Neural cell (in vitro differentiated cells): ENCODE measurements around the gene CDR2L. TPM values are rescaled to one million over a fixed set of nuclear protein-coding genes. Genes with fewer than 3 reads are reported as not detected.
A peak's percentile ranks its signal among the peaks of the same experiment; 100 is the strongest.

Experiments used
- H2AFZ ChIP-seq: fragments of 200-600, 300-800 bp; sonication (generic), shearing (Covaris generic); 2 replicates; pipeline ENCODE4 v1.6.0; 2014; ENCODE audit warnings: low read depth, mild to moderate bottlenecking, antibody characterized with exemption, low read length, moderate library complexity
- H3F3A ChIP-seq: fragments of 200-600 bp; shearing (Covaris generic); 2 replicates; pipeline ENCODE4 v1.6.1; 2016; ENCODE audit warnings: mild to moderate bottlenecking, moderate library complexity, mixed read lengths, antibody characterized with exemption, low read length; ENCODE audit not compliant: insufficient read depth, poor library complexity, severe bottlenecking
- H3K27ac ChIP-seq: fragments of 200-600, 300-800 bp; sonication (generic), shearing (Covaris generic); 2 replicates; pipeline ENCODE4 v1.5.1; 2014; ENCODE audit warnings: mild to moderate bottlenecking, low read length, moderate library complexity
- H3K27me3 ChIP-seq: fragments of 300-800, 200-600 bp; sonication (generic), shearing (Covaris generic); 2 replicates; pipeline ENCODE4 v1.6.0; 2014; ENCODE audit warnings: mild to moderate bottlenecking, low read depth, low read length, moderate library complexity; ENCODE audit not compliant: insufficient read depth
- H3K36me3 ChIP-seq: fragments of 300-800, 200-600 bp; sonication (generic), shearing (Covaris generic); 2 replicates; pipeline ENCODE4 v1.5.1; 2014; ENCODE audit warnings: mild to moderate bottlenecking, antibody characterized with exemption, low read length, moderate library complexity; ENCODE audit not compliant: insufficient read depth
- H3K4me2 ChIP-seq: fragments of 300-800, 200-600 bp; sonication (generic), shearing (Covaris generic); 2 replicates; pipeline ENCODE4 v1.6.0; 2014; ENCODE audit warnings: mild to moderate bottlenecking, low read length
- H3K4me3 ChIP-seq: fragments of 300-800, 200-600 bp; sonication (generic), shearing (Covaris generic); 2 replicates; pipeline ENCODE4 v1.5.1; 2014; ENCODE audit warnings: mild to moderate bottlenecking, low read length, moderate library complexity
- H3K79me2 ChIP-seq: fragments of 200-600 bp; shearing (Covaris generic); replicated peaks from 2 replicates; pipeline ENCODE4 v1.6.0; 2014; ENCODE audit warnings: mild to moderate bottlenecking, low read length, moderate library complexity; ENCODE audit not compliant: insufficient read depth
- H3K9ac ChIP-seq: fragments of 300-800, 200-600 bp; sonication (generic), shearing (Covaris generic); 2 replicates; pipeline ENCODE4 v1.6.1; 2016; ENCODE audit warnings: mild to moderate bottlenecking, low read length, mixed read lengths
- H3K9me2 ChIP-seq: fragments of 200-600 bp; shearing (Covaris generic); 2 replicates; pipeline ENCODE4 v1.6.1; 2016; ENCODE audit warnings: mild to moderate bottlenecking, low read length, mixed read lengths; ENCODE audit not compliant: insufficient read depth
- H3K9me3 ChIP-seq: fragments of 200-600, 300-800 bp; sonication (generic), shearing (Covaris generic); 2 replicates; pipeline ENCODE4 v1.6.1; 2016; ENCODE audit warnings: mild to moderate bottlenecking, mixed run types, low read length, moderate library complexity, mixed read lengths
- H4K20me1 ChIP-seq: fragments of 200-600 bp; shearing (Covaris generic); 2 replicates; pipeline ENCODE4 v1.6.1; 2016; ENCODE audit warnings: mild to moderate bottlenecking, mixed run types; ENCODE audit not compliant: insufficient read depth
- EP300 ChIP-seq: fragments of 450-650 bp; conservative IDR thresholded peaks from 2 replicates; pipeline ENCODE4 v1.6.1; 2014; ENCODE audit warnings: antibody characterized with exemption, mild to moderate bottlenecking, moderate library complexity; ENCODE audit not compliant: poor library complexity, severe bottlenecking
- MXI1 ChIP-seq: fragments of 450-650 bp; conservative IDR thresholded peaks from 2 replicates; pipeline ENCODE4 v1.6.1; 2014; ENCODE audit warnings: antibody characterized with exemption, mild to moderate bottlenecking; ENCODE audit not compliant: poor library complexity, severe bottlenecking
- POLR2AphosphoS5 ChIP-seq: IDR thresholded peaks from 2 replicates; pipeline ENCODE4 v1.6.1; 2012
- RAD21 ChIP-seq: fragments of 450-650 bp; conservative IDR thresholded peaks from 2 replicates; pipeline ENCODE4 v1.6.1; 2014; ENCODE audit warnings: antibody characterized with exemption, mild to moderate bottlenecking, moderate library complexity
- SMC3 ChIP-seq: fragments of 450-650 bp; conservative IDR thresholded peaks from 2 replicates; pipeline ENCODE4 v1.6.1; 2014; ENCODE audit warnings: antibody characterized with exemption, mild to moderate bottlenecking, moderate library complexity; ENCODE audit not compliant: poor library complexity
- TAF1 ChIP-seq: IDR thresholded peaks from 2 replicates; pipeline ENCODE4 v1.6.1; 2012; ENCODE audit warnings: low read depth
- polyA plus RNA-seq: library from polyadenylated mRNA; depleted of rRNA; stranded (reverse); fragments of >200 nt; gene quantifications from 2 replicates; pipeline ENCODE4 v1.2.3, GENCODE V29; 2014
- TF ChIP-seq, protein P1 (sequence below): fragments of 450-650 bp; IDR thresholded peaks from 2 replicates; pipeline ENCODE4 v1.5.1; 2014; ENCODE audit warnings: antibody characterized with exemption, mild to moderate bottlenecking, moderate library complexity; ENCODE audit not compliant: poor library complexity, severe bottlenecking
- TF ChIP-seq, protein P2 (sequence below): IDR thresholded peaks from 2 replicates; pipeline ENCODE4 v1.6.1; 2012; ENCODE audit warnings: borderline replicate concordance

CDR2L gene
- polyA plus RNA-seq, 1 donor from 2014 or later = 8.1 TPM

GRCh38 chr17:75046407-75047289 lies 59.2 kb downstream of the CDR2L start, which contains the start of the genes ATP5PD and KCTD2:
TSS of gene ATP5PD (minus strand) at chr17:75046969. CDS start at chr17:75042650, 4,319 bp downstream.
TSS of gene KCTD2 (plus strand) at chr17:75047225. CDS start at chr17:75047251, 26 bp downstream.
- Histone ChIP-seq H3K36me3 (no peaks in the 10 kb centered on the region), H3K4me3 (peak within 1 kb of the TSS; percentile 100), H3K4me2 (peak within 1 kb of the TSS; percentile 85), H3K9me3 (no peaks in the 10 kb centered on the region), H3K27ac (peak within 1 kb of the TSS; percentile 92), H3K9ac (peak within 1 kb of the TSS; percentile 97), H3F3A (no peaks in the 10 kb centered on the region), H3K79me2 (peaks cover 16% of the 10 kb centered on the region), H3K9me2 (no peaks in the 10 kb centered on the region), H3K27me3 (no peaks in the 10 kb centered on the region), H2AFZ (peak within 1 kb of the TSS; percentile 69), H4K20me1 (no peaks in the 10 kb centered on the region)
- TF ChIP-seq, protein P1, sequence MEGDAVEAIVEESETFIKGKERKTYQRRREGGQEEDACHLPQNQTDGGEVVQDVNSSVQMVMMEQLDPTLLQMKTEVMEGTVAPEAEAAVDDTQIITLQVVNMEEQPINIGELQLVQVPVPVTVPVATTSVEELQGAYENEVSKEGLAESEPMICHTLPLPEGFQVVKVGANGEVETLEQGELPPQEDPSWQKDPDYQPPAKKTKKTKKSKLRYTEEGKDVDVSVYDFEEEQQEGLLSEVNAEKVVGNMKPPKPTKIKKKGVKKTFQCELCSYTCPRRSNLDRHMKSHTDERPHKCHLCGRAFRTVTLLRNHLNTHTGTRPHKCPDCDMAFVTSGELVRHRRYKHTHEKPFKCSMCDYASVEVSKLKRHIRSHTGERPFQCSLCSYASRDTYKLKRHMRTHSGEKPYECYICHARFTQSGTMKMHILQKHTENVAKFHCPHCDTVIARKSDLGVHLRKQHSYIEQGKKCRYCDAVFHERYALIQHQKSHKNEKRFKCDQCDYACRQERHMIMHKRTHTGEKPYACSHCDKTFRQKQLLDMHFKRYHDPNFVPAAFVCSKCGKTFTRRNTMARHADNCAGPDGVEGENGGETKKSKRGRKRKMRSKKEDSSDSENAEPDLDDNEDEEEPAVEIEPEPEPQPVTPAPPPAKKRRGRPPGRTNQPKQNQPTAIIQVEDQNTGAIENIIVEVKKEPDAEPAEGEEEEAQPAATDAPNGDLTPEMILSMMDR = no peak
- peak; percentile 53 for TF ChIP-seq SMC3
- no peak for TF ChIP-seq TAF1
- TF ChIP-seq, protein P2, sequence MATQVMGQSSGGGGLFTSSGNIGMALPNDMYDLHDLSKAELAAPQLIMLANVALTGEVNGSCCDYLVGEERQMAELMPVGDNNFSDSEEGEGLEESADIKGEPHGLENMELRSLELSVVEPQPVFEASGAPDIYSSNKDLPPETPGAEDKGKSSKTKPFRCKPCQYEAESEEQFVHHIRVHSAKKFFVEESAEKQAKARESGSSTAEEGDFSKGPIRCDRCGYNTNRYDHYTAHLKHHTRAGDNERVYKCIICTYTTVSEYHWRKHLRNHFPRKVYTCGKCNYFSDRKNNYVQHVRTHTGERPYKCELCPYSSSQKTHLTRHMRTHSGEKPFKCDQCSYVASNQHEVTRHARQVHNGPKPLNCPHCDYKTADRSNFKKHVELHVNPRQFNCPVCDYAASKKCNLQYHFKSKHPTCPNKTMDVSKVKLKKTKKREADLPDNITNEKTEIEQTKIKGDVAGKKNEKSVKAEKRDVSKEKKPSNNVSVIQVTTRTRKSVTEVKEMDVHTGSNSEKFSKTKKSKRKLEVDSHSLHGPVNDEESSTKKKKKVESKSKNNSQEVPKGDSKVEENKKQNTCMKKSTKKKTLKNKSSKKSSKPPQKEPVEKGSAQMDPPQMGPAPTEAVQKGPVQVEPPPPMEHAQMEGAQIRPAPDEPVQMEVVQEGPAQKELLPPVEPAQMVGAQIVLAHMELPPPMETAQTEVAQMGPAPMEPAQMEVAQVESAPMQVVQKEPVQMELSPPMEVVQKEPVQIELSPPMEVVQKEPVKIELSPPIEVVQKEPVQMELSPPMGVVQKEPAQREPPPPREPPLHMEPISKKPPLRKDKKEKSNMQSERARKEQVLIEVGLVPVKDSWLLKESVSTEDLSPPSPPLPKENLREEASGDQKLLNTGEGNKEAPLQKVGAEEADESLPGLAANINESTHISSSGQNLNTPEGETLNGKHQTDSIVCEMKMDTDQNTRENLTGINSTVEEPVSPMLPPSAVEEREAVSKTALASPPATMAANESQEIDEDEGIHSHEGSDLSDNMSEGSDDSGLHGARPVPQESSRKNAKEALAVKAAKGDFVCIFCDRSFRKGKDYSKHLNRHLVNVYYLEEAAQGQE = peak; percentile 77
- TF ChIP-seq POLR2AphosphoS5 = peak; percentile 99
- peak; percentile 48 for TF ChIP-seq EP300
- peak; percentile 7 for TF ChIP-seq RAD21
- peak; percentile 85 for TF ChIP-seq MXI1

DNA sequence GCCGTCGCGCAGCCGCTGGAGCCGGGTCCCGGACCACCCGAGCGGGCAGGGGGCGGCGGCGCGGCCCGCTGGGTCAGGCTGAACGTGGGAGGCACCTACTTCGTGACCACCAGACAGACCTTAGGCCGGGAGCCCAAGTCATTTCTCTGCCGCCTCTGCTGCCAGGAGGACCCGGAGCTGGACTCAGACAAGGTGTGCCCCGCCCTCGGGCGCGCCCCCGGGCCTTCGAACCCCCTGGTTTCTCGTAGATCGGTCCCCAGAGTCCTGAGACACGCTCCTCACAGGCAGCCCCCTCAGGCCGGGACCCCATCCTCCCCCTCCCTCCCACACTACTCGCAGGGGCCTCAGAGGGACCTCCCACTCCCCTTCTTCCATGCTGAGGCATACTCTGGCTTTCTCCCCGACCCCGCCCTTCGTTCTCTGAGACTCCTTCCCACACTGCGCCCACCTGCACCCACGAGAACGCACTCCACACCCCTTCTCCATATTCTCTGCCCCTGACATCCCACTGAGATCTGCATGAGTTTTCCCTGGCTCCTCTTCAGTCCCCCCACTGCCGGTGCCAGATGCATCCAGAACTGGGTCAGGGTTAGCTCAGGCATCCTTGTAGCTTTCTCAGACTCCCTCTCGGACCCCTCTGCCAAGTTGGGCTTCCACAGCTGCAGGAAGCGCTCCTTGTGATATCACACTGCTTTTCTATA lies 60.1 kb downstream of the CDR2L start:
- Histone ChIP-seq H3K79me2 (peaks cover 16% of the 10 kb centered on the region), H3K36me3 (no peaks in the 10 kb centered on the region), H2AFZ (peak overlapping the region; percentile 28), H3F3A (no peaks in the 10 kb centered on the region), H3K9me3 (no peaks in the 10 kb centered on the region), H3K9ac (peak overlapping the region; percentile 97), H3K9me2 (no peaks in the 10 kb centered on the region), H3K27me3 (no peaks in the 10 kb centered on the region), H4K20me1 (no peaks in the 10 kb centered on the region), H3K4me2 (peak overlapping the region; percentile 85), H3K27ac (peak overlapping the region; percentile 32), H3K4me3 (peak overlapping the region; percentile 100)
- peak; percentile 33 for TF ChIP-seq MXI1
- TF ChIP-seq POLR2AphosphoS5 = no peak
- TF ChIP-seq SMC3 = no peak
